HG02884 (cell line): ENCODE data around the gene TNFRSF11A.

Experiments
- ATAC-seq: cut with Tn5 transposase; IDR thresholded peaks from one replicate; pipeline ENCODE4 v1.9.1; 2021; ENCODE audit warnings: mild to moderate bottlenecking, moderate library complexity; ENCODE audit not compliant: unreplicated experiment

The TNFRSF11A gene

DNA sequence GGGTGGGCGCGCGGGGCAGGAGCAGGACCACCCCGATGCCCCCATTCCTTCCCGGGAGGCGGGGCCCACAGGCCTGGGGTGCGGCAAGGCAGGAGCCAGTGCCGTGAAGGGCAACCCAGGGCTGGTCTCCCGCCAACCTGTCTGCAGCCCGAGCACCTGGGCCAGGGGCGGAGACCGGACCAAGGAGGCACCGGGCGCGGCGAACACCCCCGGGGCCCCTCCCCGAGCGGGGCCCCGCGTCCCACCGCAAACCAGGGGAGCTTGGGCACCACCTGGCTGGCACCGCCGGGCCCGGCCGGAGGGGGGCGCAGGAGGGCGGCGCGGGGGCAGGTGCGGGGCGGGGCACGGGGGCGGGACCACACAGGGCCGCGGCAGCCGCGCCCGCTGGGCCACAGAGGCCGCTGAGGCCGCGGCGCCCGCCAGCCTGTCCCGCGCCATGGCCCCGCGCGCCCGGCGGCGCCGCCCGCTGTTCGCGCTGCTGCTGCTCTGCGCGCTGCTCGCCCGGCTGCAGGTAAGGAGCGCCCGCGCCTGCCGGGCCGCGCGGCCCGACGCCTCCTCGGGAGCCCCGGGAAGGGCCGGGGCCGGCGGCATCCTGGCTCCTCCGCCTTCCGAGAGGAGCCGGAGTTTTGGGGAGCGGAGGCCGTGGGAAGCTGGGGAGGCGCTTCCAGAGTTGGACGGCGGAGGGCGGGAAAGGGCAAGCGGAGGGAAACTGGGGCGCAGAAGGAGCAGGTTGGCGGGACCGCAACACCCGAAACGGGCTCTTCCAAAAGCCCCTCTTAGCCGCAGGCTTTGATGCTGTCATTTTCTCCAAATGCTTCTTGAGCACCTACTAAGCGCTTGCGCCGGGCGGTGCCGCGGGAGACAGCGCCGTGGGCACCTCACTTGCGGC lies at the start of gene TNFRSF11A:
TSS of gene TNFRSF11A (plus strand) at position 394 of the 889 bp plus-strand sequence. CDS start at position 437, 43 bp downstream.
- peak; percentile 48 for ATAC-seq

DNA sequence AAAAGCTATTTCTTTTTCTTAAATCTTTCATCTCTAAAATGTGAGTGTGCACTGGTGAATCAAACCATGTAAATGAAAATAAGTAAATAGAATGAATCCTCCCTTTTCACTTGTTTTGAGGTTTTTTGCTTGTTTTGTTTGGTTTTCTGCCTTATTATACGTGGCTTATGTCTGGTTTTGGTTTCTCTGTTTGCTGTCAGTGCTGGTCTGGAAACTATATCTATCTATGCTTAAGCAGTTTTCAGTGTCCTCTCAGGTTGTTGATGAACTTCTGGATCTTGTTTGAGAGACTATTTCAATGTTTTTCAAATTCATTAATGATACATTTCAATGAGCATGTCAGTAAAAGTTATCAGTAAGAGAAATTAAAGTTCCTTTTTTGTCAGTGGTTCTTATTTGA lies 48.1 kb upstream of the TNFRSF11A start:
- no peak for ATAC-seq

GRCh38 chr18:62279561-62279960 lies 45.5 kb upstream of the TNFRSF11A start:
- ATAC-seq: no peak

DNA sequence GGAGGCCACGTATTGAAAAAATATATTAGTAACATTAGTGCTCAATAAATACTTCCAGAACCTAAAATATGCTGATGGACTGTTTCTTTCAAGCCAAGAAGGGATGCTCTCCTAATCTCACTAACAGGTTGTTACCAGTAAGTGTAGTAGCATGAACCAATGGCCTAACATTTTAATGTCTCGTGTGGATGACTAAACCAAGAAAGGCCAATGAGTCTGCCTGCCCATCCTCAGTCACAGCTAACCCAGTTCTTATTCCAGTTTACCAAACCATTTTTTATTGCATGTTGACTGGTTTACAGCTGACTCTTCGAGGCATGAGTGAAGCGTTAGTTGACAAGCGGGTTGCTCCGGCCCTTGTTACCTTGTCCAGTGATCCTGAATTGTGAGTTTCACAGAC lies 45.1 kb upstream of the TNFRSF11A start:
- no peak for ATAC-seq

DNA sequence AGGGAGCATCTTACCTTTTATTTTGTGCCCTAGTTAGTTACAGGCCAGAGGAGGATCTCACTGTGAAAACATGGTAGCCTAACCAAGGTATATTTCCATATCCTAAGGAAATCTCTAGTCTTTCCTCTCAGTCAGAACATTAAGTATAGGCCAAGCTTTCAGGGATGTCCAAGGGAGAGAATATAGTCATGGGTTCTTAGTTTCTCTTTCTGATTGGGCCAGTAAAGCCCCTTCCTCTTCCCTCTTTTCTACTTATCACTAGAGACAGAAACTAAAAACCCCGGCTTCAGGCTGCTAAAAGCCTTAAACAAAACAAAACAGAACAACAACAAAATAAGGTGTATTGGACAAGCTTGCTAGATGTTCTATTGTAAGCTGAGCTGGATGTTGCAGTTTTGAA lies 44.3 kb upstream of the TNFRSF11A start:
- no peak for ATAC-seq

DNA sequence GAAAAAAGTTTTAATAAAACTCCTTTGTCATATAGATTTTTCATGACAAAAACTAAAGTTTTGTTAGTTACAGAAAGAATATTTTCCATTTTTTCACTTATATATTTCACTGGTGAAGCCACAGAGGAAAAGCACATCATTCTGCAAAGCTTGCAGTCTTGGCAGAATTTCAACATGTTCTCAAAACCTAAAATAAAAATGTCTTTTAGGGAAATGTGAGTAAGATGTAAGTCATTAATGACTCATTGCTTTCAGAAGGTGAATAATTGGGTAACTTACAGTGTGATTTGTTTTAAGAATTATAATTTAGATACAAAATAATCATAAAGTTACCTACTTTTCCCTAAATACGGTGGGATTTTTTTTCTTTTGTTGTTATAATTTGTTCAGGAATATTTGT lies 43.4 kb upstream of the TNFRSF11A start:
- ATAC-seq: no peak

- ATAC-seq: no peak
Measured at GRCh38 chr18:62282188-62282629, 42.9 kb upstream of the TNFRSF11A start.

- no peak for ATAC-seq
Measured at GRCh38 chr18:62284637-62285036, 40.5 kb upstream of the TNFRSF11A start.

DNA sequence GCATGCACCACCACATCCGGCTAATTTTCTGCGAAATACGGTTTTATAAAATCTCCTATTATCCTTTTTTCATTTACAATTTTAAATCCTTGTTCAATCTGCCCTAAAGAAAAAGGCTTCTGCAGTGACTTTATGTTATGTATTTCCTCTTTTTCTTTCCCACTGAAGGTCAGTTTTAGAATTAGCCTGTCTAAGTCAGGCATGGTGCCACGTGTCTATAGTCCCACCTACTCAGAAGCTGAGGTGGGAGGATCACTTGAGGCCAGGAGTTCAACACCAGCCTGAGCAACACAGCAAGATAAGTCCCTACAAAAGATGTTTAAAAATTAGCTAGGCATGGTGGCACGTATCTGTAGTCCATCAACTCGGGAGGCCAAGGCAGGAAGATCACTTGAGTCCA lies 39.8 kb upstream of the TNFRSF11A start:
- no peak for ATAC-seq

DNA sequence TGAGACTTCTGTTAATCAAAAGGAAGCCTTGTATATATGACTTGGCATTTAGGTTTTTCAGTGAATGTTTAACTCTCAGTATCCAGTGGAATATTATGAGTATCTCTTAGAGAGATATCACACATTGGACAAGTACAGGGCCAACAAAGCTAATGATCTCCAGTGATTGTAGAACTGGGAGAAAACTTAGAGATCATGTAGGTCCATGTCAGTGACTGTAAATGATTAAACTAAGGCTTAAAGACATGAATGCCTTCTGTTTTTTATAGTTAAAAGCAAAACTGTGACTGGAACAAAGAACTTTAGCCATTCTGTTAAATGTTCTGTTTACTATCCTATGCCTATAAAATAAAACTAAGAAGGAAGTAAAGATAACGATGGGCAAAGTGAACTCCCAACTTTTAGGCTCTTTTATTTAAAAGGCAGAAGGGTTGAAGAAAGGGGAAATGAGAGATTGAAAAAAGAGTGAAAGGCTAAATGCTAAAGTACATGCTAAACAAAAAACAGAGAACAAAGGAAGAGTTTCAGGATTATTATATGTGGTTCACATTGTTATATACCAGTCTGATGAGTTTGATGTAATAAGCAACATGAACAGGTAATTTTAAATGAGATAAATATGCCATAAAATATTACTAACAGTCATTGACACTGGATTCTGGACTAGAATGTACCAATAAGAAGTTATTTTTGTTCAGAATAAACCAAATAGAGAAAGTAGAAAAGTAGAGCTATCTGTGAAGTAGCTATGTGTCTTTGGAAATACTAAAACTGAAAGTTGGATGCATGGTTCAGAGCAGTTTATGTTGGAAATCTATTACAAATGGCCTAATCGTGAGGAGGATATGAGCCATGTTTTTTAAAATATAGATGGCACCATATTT lies 37.1 kb upstream of the TNFRSF11A start:
- ATAC-seq: peak; percentile 44

DNA sequence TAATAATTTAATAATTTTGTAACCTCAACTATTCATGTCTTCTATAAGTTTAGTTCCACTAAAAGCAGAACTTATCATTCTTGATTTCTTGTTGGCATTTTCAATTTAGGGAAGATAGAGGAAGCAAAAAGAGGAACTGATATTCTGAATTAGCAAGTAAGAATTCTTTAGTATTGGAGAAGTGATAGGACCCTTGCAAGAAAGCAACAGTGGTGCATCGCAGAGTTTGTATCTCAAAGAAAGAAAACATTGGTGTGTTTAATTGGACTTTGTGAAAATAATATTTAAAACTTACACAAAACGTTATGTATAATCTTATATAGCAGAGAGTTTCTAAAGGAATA lies 36.5 kb upstream of the TNFRSF11A start:
- peak; percentile 67 for ATAC-seq

DNA sequence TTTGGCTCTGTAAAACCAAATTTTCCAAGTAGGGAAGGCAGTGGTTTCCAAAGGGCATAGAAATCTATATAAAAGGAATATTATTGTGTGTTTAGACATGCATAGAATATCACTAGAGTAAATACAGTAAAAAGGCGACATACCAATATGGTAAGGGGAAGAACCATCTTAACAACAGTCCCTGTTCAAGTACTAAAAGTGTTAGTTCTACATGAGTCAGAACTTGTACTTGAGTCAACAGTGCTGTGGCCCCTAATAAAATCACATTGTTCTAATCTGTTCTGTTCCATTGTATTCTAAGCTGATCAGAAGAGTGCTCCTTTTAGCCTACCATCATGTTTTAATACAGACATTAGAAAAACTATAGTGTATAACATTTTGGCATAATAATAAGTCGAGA lies 36.1 kb upstream of the TNFRSF11A start:
- peak; percentile 66 for ATAC-seq

GRCh38 chr18:62294073-62294472 lies 31.0 kb upstream of the TNFRSF11A start:
- no peak for ATAC-seq

GRCh38 chr18:62300359-62300963 lies 24.6 kb upstream of the TNFRSF11A start:
- ATAC-seq: no peak

DNA sequence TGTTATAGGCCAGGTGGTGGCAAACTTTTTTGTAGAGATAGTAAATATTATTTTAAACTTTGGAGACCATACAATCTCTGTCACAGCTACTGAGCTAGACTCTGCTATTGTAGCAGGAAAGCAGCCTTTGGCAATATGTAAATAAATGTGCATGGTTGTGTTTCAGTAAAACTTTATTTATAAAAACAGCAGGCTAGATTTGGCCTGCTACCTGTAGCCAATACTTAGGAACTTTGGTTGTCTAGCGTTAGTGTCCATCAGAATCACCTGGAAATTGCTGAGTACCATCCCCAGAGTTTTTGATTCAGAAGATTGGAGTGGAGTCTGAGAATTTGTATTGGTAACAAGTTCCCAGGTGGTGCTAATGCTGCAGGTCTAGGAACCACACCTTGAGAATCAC lies 23.8 kb upstream of the TNFRSF11A start:
- ATAC-seq: no peak

- no peak for ATAC-seq
Measured at GRCh38 chr18:62312851-62313250, 12.3 kb upstream of the TNFRSF11A start.

GRCh38 chr18:62318228-62319180 lies 6.6 kb upstream of the TNFRSF11A start:
- ATAC-seq: no peak

- ATAC-seq: no peak
Measured at GRCh38 chr18:62321201-62321600, 3.9 kb upstream of the TNFRSF11A start.

DNA sequence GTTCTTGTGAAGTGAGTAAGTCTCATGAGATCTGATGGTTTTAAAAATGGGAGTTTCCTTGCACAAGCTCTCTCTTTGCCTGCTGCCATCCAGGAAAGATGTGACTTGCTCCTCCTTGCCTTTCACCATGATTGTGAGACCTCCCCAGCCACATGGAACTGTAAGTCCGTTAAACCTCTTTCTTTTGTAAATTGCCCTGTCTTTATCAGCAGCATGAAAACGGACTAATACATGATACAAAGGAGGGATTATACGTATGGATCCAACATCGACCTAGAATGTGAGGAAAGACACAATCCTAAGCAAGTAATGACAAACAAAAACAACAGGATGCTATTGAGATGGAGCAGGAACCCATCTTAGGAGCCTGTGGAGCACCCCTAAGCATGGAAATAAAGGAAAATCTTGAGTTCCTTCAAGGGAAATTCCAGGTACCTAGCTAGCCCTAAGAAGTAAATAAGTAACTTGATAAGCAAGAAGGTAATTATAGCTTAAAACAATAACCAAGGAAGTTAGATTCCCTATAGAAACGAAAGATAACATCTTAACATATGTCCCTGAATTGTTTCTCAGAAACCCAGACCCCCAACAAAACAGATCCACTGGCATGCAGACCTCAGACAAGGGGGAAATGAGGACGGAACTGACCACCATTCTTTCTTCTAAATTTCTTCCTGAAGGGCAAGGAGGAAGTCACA lies 1.5 kb upstream of the TNFRSF11A start:
- no peak for ATAC-seq
